Measurements from ENCODE around the gene FXYD7.
A peak's percentile ranks its signal among the peaks of the same experiment; 100 is the strongest.
"Not testable (repeated sequence)": the region's sequence is repeated elsewhere in the genome, so short reads cannot be mapped to it uniquely, and the experiment has no call there.

The FXYD7 gene

GRCh38 chr19:35124098-35125060, 18.7 kb upstream of the FXYD7 start:
- no peaks in the 10 kb centered on the region for H3K9me3 ChIP-seq (ENCODE audit: insufficient read depth, low read length)
- H3K9ac ChIP-seq (ENCODE audit: insufficient read length, low read depth) = peak overlapping the region; percentile 82
- peaks cover 8% of the 10 kb centered on the region for H3K4me1 ChIP-seq (ENCODE audit: insufficient read depth, insufficient read length)
- H3K27me3 ChIP-seq (ENCODE audit: insufficient read depth, insufficient read length) = no peaks in the 10 kb centered on the region
- peak overlapping the region; percentile 47 for H3K4me3 ChIP-seq (ENCODE audit: insufficient read length, low read depth)
- no peaks in the 10 kb centered on the region for H3K36me3 ChIP-seq (ENCODE audit: insufficient read depth, insufficient read length, low read length)
- peak; percentile 70 for DNase-seq (ENCODE audit: low read depth, low spot score)
- no peak for TF ChIP-seq YY1 (IDR thresholded peaks at IDR 0.05; ENCODE audit: insufficient read depth, insufficient read length)
- no peak for TF ChIP-seq SUZ12 (IDR thresholded peaks at IDR 0.05; ENCODE audit: extremely low read depth, insufficient read depth, insufficient read length)
- no peak for TF ChIP-seq ZNF274 (IDR thresholded peaks at IDR 0.05; ENCODE audit: low read depth, low read length)

GRCh38 chr19:35125270-35125717, 17.8 kb upstream of the FXYD7 start:
- TF ChIP-seq YY1 (IDR thresholded peaks at IDR 0.05; ENCODE audit: insufficient read depth, insufficient read length) (no peak), ZNF274 (IDR thresholded peaks at IDR 0.05; ENCODE audit: low read depth, low read length) (no peak), SUZ12 (IDR thresholded peaks at IDR 0.05; ENCODE audit: extremely low read depth, insufficient read depth, insufficient read length) (no peak)
- H3K9me3 ChIP-seq (ENCODE audit: insufficient read depth, low read length) = no peaks in the 10 kb centered on the region
- H3K36me3 ChIP-seq (ENCODE audit: insufficient read depth, insufficient read length, low read length) = no peaks in the 10 kb centered on the region
- no peak for DNase-seq (ENCODE audit: low read depth, low spot score)
- peaks cover 8% of the 10 kb centered on the region for H3K4me1 ChIP-seq (ENCODE audit: insufficient read depth, insufficient read length)
- no peak overlapping the region for H3K4me3 ChIP-seq (ENCODE audit: insufficient read length, low read depth)
- no peak overlapping the region for H3K9ac ChIP-seq (ENCODE audit: insufficient read length, low read depth)
- no peaks in the 10 kb centered on the region for H3K27me3 ChIP-seq (ENCODE audit: insufficient read depth, insufficient read length)

- Histone ChIP-seq H3K36me3 (ENCODE audit: insufficient read depth, insufficient read length, low read length) (no peaks in the 10 kb centered on the region), H3K4me1 (ENCODE audit: insufficient read depth, insufficient read length) (peaks cover 8% of the 10 kb centered on the region), H3K27me3 (ENCODE audit: insufficient read depth, insufficient read length) (no peaks in the 10 kb centered on the region), H3K4me3 (ENCODE audit: insufficient read length, low read depth) (no peak overlapping the region), H3K9me3 (ENCODE audit: insufficient read depth, low read length) (no peaks in the 10 kb centered on the region), H3K9ac (ENCODE audit: insufficient read length, low read depth) (no peak overlapping the region)
- DNase-seq (ENCODE audit: low read depth, low spot score) = no peak
- no peak for TF ChIP-seq ZNF274 (IDR thresholded peaks at IDR 0.05; ENCODE audit: low read depth, low read length)
- TF ChIP-seq SUZ12 (IDR thresholded peaks at IDR 0.05; ENCODE audit: extremely low read depth, insufficient read depth, insufficient read length) = no peak
- no peak for TF ChIP-seq YY1 (IDR thresholded peaks at IDR 0.05; ENCODE audit: insufficient read depth, insufficient read length)
These were observed 17.1 kb upstream of the FXYD7 start for GRCh38 chr19:35125749-35126623.

- no peaks in the 10 kb centered on the region for H3K36me3 ChIP-seq (ENCODE audit: insufficient read depth, insufficient read length, low read length)
- DNase-seq (ENCODE audit: low read depth, low spot score) = no peak
- H3K9me3 ChIP-seq (ENCODE audit: insufficient read depth, low read length) = no peaks in the 10 kb centered on the region
- peaks cover 8% of the 10 kb centered on the region for H3K4me1 ChIP-seq (ENCODE audit: insufficient read depth, insufficient read length)
- no peak overlapping the region for H3K4me3 ChIP-seq (ENCODE audit: insufficient read length, low read depth)
- TF ChIP-seq SUZ12 (IDR thresholded peaks at IDR 0.05; ENCODE audit: extremely low read depth, insufficient read depth, insufficient read length) (no peak), YY1 (IDR thresholded peaks at IDR 0.05; ENCODE audit: insufficient read depth, insufficient read length) (no peak), ZNF274 (IDR thresholded peaks at IDR 0.05; ENCODE audit: low read depth, low read length) (no peak)
- H3K9ac ChIP-seq (ENCODE audit: insufficient read length, low read depth) = no peak overlapping the region
- no peaks in the 10 kb centered on the region for H3K27me3 ChIP-seq (ENCODE audit: insufficient read depth, insufficient read length)
These were observed 16.5 kb upstream of the FXYD7 start for GRCh38 chr19:35126624-35126959.

- TF ChIP-seq YY1 (IDR thresholded peaks at IDR 0.05; ENCODE audit: insufficient read depth, insufficient read length) (no peak), SUZ12 (IDR thresholded peaks at IDR 0.05; ENCODE audit: extremely low read depth, insufficient read depth, insufficient read length) (no peak), ZNF274 (IDR thresholded peaks at IDR 0.05; ENCODE audit: low read depth, low read length) (no peak)
- no peak overlapping the region for H3K9ac ChIP-seq (ENCODE audit: insufficient read length, low read depth)
- H3K4me1 ChIP-seq (ENCODE audit: insufficient read depth, insufficient read length) = peaks cover 6% of the 10 kb centered on the region
- H3K27me3 ChIP-seq (ENCODE audit: insufficient read depth, insufficient read length) = no peaks in the 10 kb centered on the region
- no peak overlapping the region for H3K4me3 ChIP-seq (ENCODE audit: insufficient read length, low read depth)
- no peaks in the 10 kb centered on the region for H3K9me3 ChIP-seq (ENCODE audit: insufficient read depth, low read length)
- no peak for DNase-seq (ENCODE audit: low read depth, low spot score)
- H3K36me3 ChIP-seq (ENCODE audit: insufficient read depth, insufficient read length, low read length) = no peaks in the 10 kb centered on the region
These were observed 15.2 kb upstream of the FXYD7 start for GRCh38 chr19:35127871-35128270.

- Histone ChIP-seq H3K36me3 (ENCODE audit: insufficient read depth, insufficient read length, low read length) (no peaks in the 10 kb centered on the region), H3K4me3 (ENCODE audit: insufficient read length, low read depth) (no peak overlapping the region), H3K9ac (ENCODE audit: insufficient read length, low read depth) (no peak overlapping the region), H3K4me1 (ENCODE audit: insufficient read depth, insufficient read length) (peaks cover 3% of the 10 kb centered on the region), H3K27me3 (ENCODE audit: insufficient read depth, insufficient read length) (no peaks in the 10 kb centered on the region), H3K9me3 (ENCODE audit: insufficient read depth, low read length) (no peaks in the 10 kb centered on the region)
- DNase-seq (ENCODE audit: low read depth, low spot score) = no peak
- TF ChIP-seq SUZ12 (IDR thresholded peaks at IDR 0.05; ENCODE audit: extremely low read depth, insufficient read depth, insufficient read length) = no peak
- no peak for TF ChIP-seq ZNF274 (IDR thresholded peaks at IDR 0.05; ENCODE audit: low read depth, low read length)
- no peak for TF ChIP-seq YY1 (IDR thresholded peaks at IDR 0.05; ENCODE audit: insufficient read depth, insufficient read length)
These were observed 14.5 kb upstream of the FXYD7 start for GRCh38 chr19:35128398-35129057.

- not testable (repeated sequence) for H3K9ac ChIP-seq (ENCODE audit: insufficient read length, low read depth); H3K9me3 ChIP-seq (ENCODE audit: insufficient read depth, low read length); H3K36me3 ChIP-seq (ENCODE audit: insufficient read depth, insufficient read length, low read length); DNase-seq (ENCODE audit: low read depth, low spot score); H3K4me1 ChIP-seq (ENCODE audit: insufficient read depth, insufficient read length); H3K27me3 ChIP-seq (ENCODE audit: insufficient read depth, insufficient read length); H3K4me3 ChIP-seq (ENCODE audit: insufficient read length, low read depth)
These were observed 13.3 kb upstream of the FXYD7 start for GRCh38 chr19:35129724-35130274.
